ENCODE measurements around the gene LAG3.
A peak's percentile ranks its signal among the peaks of the same experiment; 100 is the strongest.

Gene LAG3

DNA sequence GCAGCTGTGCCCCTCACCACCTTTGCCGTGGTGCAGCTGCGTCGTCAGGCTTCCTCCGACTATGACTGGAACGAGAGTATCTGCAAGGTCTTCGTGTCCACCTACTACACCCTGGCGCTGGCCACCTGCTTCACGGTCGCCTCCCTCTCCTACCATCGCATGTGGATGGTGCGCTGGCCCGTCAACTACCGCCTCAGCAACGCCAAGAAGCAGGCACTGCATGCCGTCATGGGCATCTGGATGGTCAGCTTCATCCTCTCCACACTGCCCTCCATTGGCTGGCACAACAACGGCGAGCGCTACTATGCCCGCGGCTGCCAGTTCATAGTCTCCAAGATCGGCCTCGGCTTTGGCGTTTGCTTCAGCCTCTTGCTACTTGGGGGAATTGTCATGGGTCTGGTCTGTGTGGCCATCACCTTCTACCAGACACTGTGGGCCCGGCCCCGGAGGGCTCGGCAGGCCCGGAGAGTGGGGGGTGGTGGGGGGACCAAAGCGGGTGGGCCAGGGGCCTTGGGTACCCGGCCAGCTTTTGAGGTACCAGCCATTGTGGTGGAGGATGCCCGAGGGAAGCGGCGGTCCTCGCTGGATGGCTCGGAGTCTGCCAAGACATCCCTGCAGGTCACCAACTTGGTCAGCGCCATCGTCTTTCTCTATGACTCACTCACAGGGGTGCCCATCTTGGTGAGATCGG is 51.9 kb downstream of the LAG3 start:
- DNase-seq = no peak

DNA sequence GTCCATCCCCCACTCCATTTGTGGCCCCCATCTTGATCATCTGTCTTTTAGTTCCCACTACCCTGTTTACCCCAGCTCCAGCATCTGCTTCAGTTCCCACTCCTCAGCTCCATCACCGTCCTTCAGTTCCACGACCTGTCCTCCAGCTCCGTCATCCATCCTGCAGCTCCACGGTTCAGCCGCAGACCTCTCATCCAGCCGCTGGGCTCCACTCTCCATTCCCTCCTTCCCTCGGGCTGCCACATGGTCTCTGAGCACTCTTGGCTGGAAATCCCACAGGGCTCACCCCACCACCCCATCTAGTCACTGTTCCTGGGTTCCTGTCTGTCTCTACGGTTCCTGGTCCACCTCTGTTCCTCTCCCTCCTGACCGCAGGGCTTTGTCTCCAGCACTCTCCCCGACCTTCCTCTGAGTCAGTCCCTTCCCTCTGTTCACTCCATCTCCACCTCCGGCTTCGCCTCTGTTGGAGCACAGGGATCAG is 52.6 kb downstream of the LAG3 start:
- peak; percentile 36 for DNase-seq

GRCh38 chr12:6825398-6826124 is 53.2 kb downstream of the LAG3 start:
- peak; percentile 82 for DNase-seq

DNA sequence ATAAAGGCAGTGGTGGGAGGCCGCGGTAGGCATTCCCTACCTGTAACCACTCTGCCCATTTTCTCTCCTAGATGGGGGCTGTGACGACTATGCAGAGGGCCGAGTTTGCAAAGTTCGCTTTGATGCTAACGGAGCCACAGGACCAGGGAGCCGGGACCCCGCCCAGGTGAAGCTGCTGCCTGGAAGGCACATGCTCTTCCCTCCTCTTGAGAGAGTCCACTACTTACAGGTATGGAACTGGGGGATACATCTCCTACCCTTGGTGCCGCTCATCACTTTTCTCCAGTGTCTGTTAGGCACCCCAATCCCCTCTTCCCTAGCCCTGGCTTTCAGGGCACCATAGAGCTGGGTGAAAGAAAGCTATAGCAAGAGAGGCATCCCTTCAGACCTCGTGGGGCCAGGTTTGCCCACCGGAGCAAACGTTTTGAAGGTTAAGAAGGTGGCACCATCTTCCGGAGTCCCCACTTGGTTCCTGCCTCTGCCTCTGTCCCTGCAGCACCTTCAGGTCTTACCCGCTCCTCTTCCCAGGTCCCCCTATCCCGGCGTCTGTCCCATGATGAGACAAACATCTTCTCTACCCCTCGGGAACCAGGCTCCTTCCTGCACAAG is 53.9 kb downstream of the LAG3 start:
- no peak for DNase-seq

GRCh38 chr12:6826734-6827436 is 54.6 kb downstream of the LAG3 start:
- DNase-seq = no peak

- peak; percentile 85 for DNase-seq
Observed at GRCh38 chr12:6827437-6827911, 55.2 kb downstream of the LAG3 start.

Measured in fibroblast of skin of back (primary cell).